Liver (tissue), 8 donors: ENCODE data around the gene SMIM45.
"Not testable (repeated sequence)": the region's sequence is repeated elsewhere in the genome, so short reads cannot be mapped to it uniquely, and the experiment has no call there.

Source experiments
- DNase-seq: peaks from one replicate; pipeline ENCODE4 v3.0.0-alpha.2; 2017; ENCODE audit warnings: low spot score
- H3K27ac ChIP-seq, 2 donors: one replicate each; pipeline ENCODE4 v1.7.0; 2013; ENCODE audit warnings: inconsistent platforms in 2 of 2, low read length in 2 of 2, control low read depth in 1 of 2, low read depth in 1 of 2, mild to moderate bottlenecking in 1 of 2
- H3K27me3 ChIP-seq, 4 donors: one replicate each; pipeline versions ENCODE4 v1.6.1 to v1.7.0; 2013; ENCODE audit warnings: low read length in 3 of 4, inconsistent platforms in 1 of 4, mild to moderate bottlenecking in 1 of 4, moderate library complexity in 1 of 4; ENCODE audit not compliant: control insufficient read depth in 4 of 4, insufficient read depth in 4 of 4
- H3K36me3 ChIP-seq, 4 donors: one replicate each; pipeline versions ENCODE4 v1.6.1 to v1.7.0; 2013; ENCODE audit warnings: low read length in 3 of 4, mild to moderate bottlenecking in 3 of 4, low read depth in 1 of 4, moderate library complexity in 1 of 4; ENCODE audit not compliant: control insufficient read depth in 4 of 4, insufficient read depth in 3 of 4
- H3K4me1 ChIP-seq, 4 donors: one replicate each; pipeline versions ENCODE4 v1.6.1 to v1.7.0; 2013; ENCODE audit warnings: low read length in 3 of 4, mild to moderate bottlenecking in 3 of 4, moderate library complexity in 1 of 4; ENCODE audit not compliant: control insufficient read depth in 4 of 4, insufficient read depth in 4 of 4
- H3K4me3 ChIP-seq, 3 donors: one replicate each; pipeline versions ENCODE4 v1.6.1 to v1.7.0; 2013; ENCODE audit warnings: low read length in 3 of 3, control low read depth in 1 of 3, low read depth in 1 of 3, mild to moderate bottlenecking in 1 of 3
- H3K9ac ChIP-seq, 2 donors: one replicate each; pipeline ENCODE4 v1.7.0; 2013; ENCODE audit warnings: low read length in 2 of 2, mild to moderate bottlenecking in 2 of 2, moderate library complexity in 2 of 2, control low read depth in 1 of 2, low read depth in 1 of 2
- H3K9me3 ChIP-seq, 4 donors: one replicate each; pipeline versions ENCODE4 v1.6.1 to v1.7.0; 2013; ENCODE audit warnings: low read length in 3 of 4; ENCODE audit not compliant: control insufficient read depth in 4 of 4
- CTCF ChIP-seq: fragments of 150-350 bp; IDR thresholded peaks from 2 replicates; pipeline ENCODE4 v1.5.1; 2017; ENCODE audit warnings: improper control_type of control experiment, low read depth, low read length; ENCODE audit not compliant: missing input control
- EGR1 ChIP-seq, 2 donors: IDR thresholded peaks; 2 replicates each; pipeline ENCODE4 v1.6.1; 2016 to 2018; ENCODE audit warnings: antibody characterized with exemption in 2 of 2, low read depth in 2 of 2
- FOXA1 ChIP-seq: IDR thresholded peaks from 2 replicates; pipeline ENCODE4 v1.6.1; 2016; ENCODE audit warnings: antibody characterized with exemption
- FOXA2 ChIP-seq: IDR thresholded peaks from 2 replicates; pipeline ENCODE4 v1.6.1; 2016; ENCODE audit warnings: antibody characterized with exemption
- GABPA ChIP-seq, 2 donors: IDR thresholded peaks in 1 of 2; conservative IDR thresholded peaks in 1 of 2; 2 replicates each; pipeline ENCODE4 v1.6.1; 2016; ENCODE audit warnings: antibody characterized with exemption in 2 of 2, mild to moderate bottlenecking in 1 of 2, moderate library complexity in 1 of 2
- HNF4A ChIP-seq, 2 donors: conservative IDR thresholded peaks; 2 replicates each; pipeline ENCODE4 v1.6.1; 2016; ENCODE audit warnings: antibody characterized with exemption in 2 of 2, mild to moderate bottlenecking in 2 of 2
- HNF4G ChIP-seq: IDR thresholded peaks from 2 replicates; pipeline ENCODE4 v1.6.1; 2016; ENCODE audit warnings: antibody characterized with exemption
- JUND ChIP-seq, 2 donors: IDR thresholded peaks; 2 replicates each; pipeline ENCODE4 v1.6.1; 2016; ENCODE audit warnings: antibody characterized with exemption in 2 of 2
- RAD21 ChIP-seq, 2 donors: IDR thresholded peaks; 2 replicates each; pipeline ENCODE4 v1.6.1; 2016; ENCODE audit warnings: antibody characterized with exemption in 2 of 2, mild to moderate bottlenecking in 2 of 2
- REST ChIP-seq: IDR thresholded peaks from 2 replicates; pipeline ENCODE4 v1.6.1; 2016; ENCODE audit warnings: antibody characterized with exemption, mild to moderate bottlenecking
- SP1 ChIP-seq: IDR thresholded peaks from 2 replicates; pipeline ENCODE4 v1.6.1; 2018; ENCODE audit warnings: antibody characterized with exemption, mild to moderate bottlenecking
- TAF1 ChIP-seq: conservative IDR thresholded peaks from 2 replicates; pipeline ENCODE4 v1.6.1; 2016; ENCODE audit warnings: antibody characterized with exemption, mild to moderate bottlenecking
- ZBTB33 ChIP-seq: IDR thresholded peaks from 2 replicates; pipeline ENCODE4 v1.6.1; 2016; ENCODE audit warnings: antibody characterized with exemption
- WGBS: extraction: QIAGEN DNeasy Blood & Tissue Kit; methylation state at CpG from one replicate; pipeline ENCODE4 v1.1.7; 2013; 5-methylcytosine and 5-hydroxymethylcytosine counted together
- donor health status: healthy.
- donor health status: healthy.
- donor health status: healthy.
- donor health status: healthy.
- donor health status: healthy.

SMIM45 gene

GRCh38 chr22:41948142-41948541 lies 3.8 kb upstream of the SMIM45 start (continued):
- no peak for TF ChIP-seq ZBTB33

GRCh38 chr22:41948928-41949296 lies 3.0 kb upstream of the SMIM45 start:
- H3K9ac ChIP-seq, H3K36me3 ChIP-seq, H3K9me3 ChIP-seq, H3K27ac ChIP-seq, H3K27me3 ChIP-seq, H3K4me3 ChIP-seq, DNase-seq: not testable (repeated sequence)
- H3K4me1 ChIP-seq, result peaks cover 3 to 16% (median 11%) of the 10 kb centered on the region in 4 donors
- 92% methylated on average over 8 of the region's 8 CpGs for WGBS

- no peaks in the 10 kb centered on the region for H3K27me3 ChIP-seq
- no peaks in the 10 kb centered on the region for H3K9me3 ChIP-seq
- H3K4me1 ChIP-seq, result peaks cover 3 to 16% (median 11%) of the 10 kb centered on the region in 4 donors
- 94% methylated on average over 7 of the region's 7 CpGs for WGBS
- H3K9ac ChIP-seq, result no peak overlapping the region
- no peaks in the 10 kb centered on the region for H3K36me3 ChIP-seq
- no peak overlapping the region for H3K4me3 ChIP-seq
- no peak overlapping the region for H3K27ac ChIP-seq
- no peak for DNase-seq
- TF ChIP-seq EGR1 (IDR thresholded peaks at IDR 0.05; ENCODE audit: low read depth in 2 of 2), result no peak
- no peak for TF ChIP-seq SP1
- no peak for TF ChIP-seq JUND (IDR thresholded peaks at IDR 0.05)
- no peak for TF ChIP-seq CTCF
- no peak for TF ChIP-seq REST
- TF ChIP-seq FOXA2, result no peak
- no peak for TF ChIP-seq GABPA (IDR thresholded peaks at IDR 0.05 in 1 of 2, conservative IDR thresholded peaks at IDR 0.05 in 1 of 2)
- TF ChIP-seq HNF4A (conservative IDR thresholded peaks at IDR 0.05), result no peak
- TF ChIP-seq FOXA1, result no peak
- no peak for TF ChIP-seq TAF1
- TF ChIP-seq RAD21 (IDR thresholded peaks at IDR 0.05), result no peak
- no peak for TF ChIP-seq HNF4G
Observed at GRCh38 chr22:41949297-41949965, 2.5 kb upstream of the SMIM45 start.
